SIG-M5 treated with dmso at 0.1 percent for 504 hours (cell line): ENCODE measurements around the gene AATF.
A peak's percentile ranks its signal among the peaks of the same experiment; 100 is the strongest.

Source experiments
- DNase-seq: peaks from one replicate; lab custom pipeline; 2025; ENCODE audit not compliant: unreplicated experiment; lab: John Stamatoyannopoulos, UW

The AATF gene

GRCh38 chr17:36940313-36941264, 8.2 kb upstream of the AATF start:
- DNase-seq = no peak

GRCh38 chr17:36941265-36942010, 7.3 kb upstream of the AATF start:
- DNase-seq = no peak

- no peak for DNase-seq
Observed at GRCh38 chr17:36942019-36942599, 6.6 kb upstream of the AATF start.

GRCh38 chr17:36942631-36943125, 6.1 kb upstream of the AATF start:
- no peak for DNase-seq

GRCh38 chr17:36943250-36944191, 5.2 kb upstream of the AATF start:
- no peak for DNase-seq

GRCh38 chr17:36944553-36944952, 4.2 kb upstream of the AATF start:
- DNase-seq = no peak

GRCh38 chr17:36945140-36945539, 3.6 kb upstream of the AATF start:
- no peak for DNase-seq

- DNase-seq = no peak
Observed at GRCh38 chr17:36945959-36946725, 2.6 kb upstream of the AATF start.

GRCh38 chr17:36946726-36947091, 2.0 kb upstream of the AATF start:
- DNase-seq = no peak

- no peak for DNase-seq
Observed at GRCh38 chr17:36947922-36948716, 635 bp upstream of the AATF start.

- peak; percentile 53 for DNase-seq
Observed at GRCh38 chr17:36949461-36949927, 740 bp downstream of the AATF start.

GRCh38 chr17:36950027-36950426, 1.3 kb downstream of the AATF start:
- DNase-seq = no peak

- no peak for DNase-seq
Observed at GRCh38 chr17:36951084-36951789, 2.5 kb downstream of the AATF start.

GRCh38 chr17:36971508-36971907, 22.8 kb downstream of the AATF start:
- DNase-seq = no peak

- DNase-seq = no peak
Observed at GRCh38 chr17:36972186-36972700, 23.5 kb downstream of the AATF start.

- no peak for DNase-seq
Observed at GRCh38 chr17:36972905-36973304, 24.2 kb downstream of the AATF start.

- DNase-seq = no peak
Observed at GRCh38 chr17:36975922-36976515, 27.3 kb downstream of the AATF start.

- no peak for DNase-seq
Observed at GRCh38 chr17:36977066-36977465, 28.3 kb downstream of the AATF start.
